PC-9 (cell line): Measurements from ENCODE around the gene NOD1. TPM values are rescaled to one million over a fixed set of nuclear protein-coding genes. Genes with fewer than 3 reads are reported as not detected.

Experiments used
- BruUV-seq: library from RNA; stranded (reverse); fragments of 400-500 nt; replicated peaks from 2 replicates; lab custom pipeline; 2021; lab: Mats Ljungman, UMichigan
- CTCF ChIA-PET: fragments of 300-600 bp; sonication (Branson Sonifier 250); formaldehyde crosslinking; loops from one replicate; lab custom pipeline; 2022; ENCODE audit warnings: antibody characterized with exemption; lab: Charles Lee
- POLR2A ChIA-PET: fragments of 300-600 bp; sonication (Branson Sonifier 250); formaldehyde crosslinking; loops from one replicate; lab custom pipeline; 2022; ENCODE audit warnings: antibody characterized with exemption; ENCODE audit not compliant: unreplicated experiment; lab: Charles Lee
- DNase-seq, 2 experiments: peaks; one replicate each; pipeline versions ENCODE4 v3.0.0 to v3.0.0-alpha.2; 2015 to 2022; ENCODE audit warnings: mixed read lengths in 1 of 2
- H2AFZ ChIP-seq: fragments of 200-600 bp; sonication (generic); 2 replicates; pipeline ENCODE4 v1.8.1; 2017; ENCODE audit warnings: antibody characterized with exemption
- H3F3A ChIP-seq: fragments of 200-600 bp; sonication (generic); 2 replicates; pipeline ENCODE4 v1.8.1; 2017; ENCODE audit warnings: antibody characterized with exemption, mild to moderate bottlenecking, low read depth; ENCODE audit not compliant: insufficient read depth
- H3K27ac ChIP-seq: fragments of 200-600 bp; sonication (generic); 2 replicates; pipeline ENCODE4 v1.6.1; 2016; ENCODE audit warnings: mixed run types
- H3K27me3 ChIP-seq: fragments of 200-600 bp; sonication (generic); 2 replicates; pipeline ENCODE4 v1.6.1; 2016; ENCODE audit warnings: low read depth, mixed run types; ENCODE audit not compliant: insufficient read depth
- H3K36me3 ChIP-seq: fragments of 200-600 bp; sonication (generic); 2 replicates; pipeline ENCODE4 v1.6.1; 2016; ENCODE audit warnings: low read depth, mixed run types
- H3K4me1 ChIP-seq: fragments of 200-600 bp; sonication (generic); replicated peaks from 2 replicates; pipeline ENCODE4 v1.6.1; 2016; ENCODE audit warnings: mixed run types; ENCODE audit not compliant: insufficient read depth
- H3K4me2 ChIP-seq: fragments of 200-600 bp; sonication (generic); 2 replicates; pipeline ENCODE4 v1.6.1; 2017; ENCODE audit warnings: mixed run types
- H3K4me3 ChIP-seq: fragments of 200-600 bp; sonication (generic); 2 replicates; pipeline ENCODE4 v1.6.1; 2016; ENCODE audit warnings: mixed run types
- H3K79me2 ChIP-seq: fragments of 200-600 bp; sonication (generic); 2 replicates; pipeline ENCODE4 v1.6.1; 2017; ENCODE audit warnings: low read depth, mixed run types
- H3K9me2 ChIP-seq: fragments of 200-600 bp; sonication (generic); 2 replicates; pipeline ENCODE4 v1.8.1; 2017; ENCODE audit warnings: mild to moderate bottlenecking; ENCODE audit not compliant: insufficient read depth
- H3K9me3 ChIP-seq: fragments of 200-600 bp; sonication (generic); 2 replicates; pipeline ENCODE4 v1.8.1; 2016; ENCODE audit warnings: low read depth; ENCODE audit not compliant: insufficient read depth
- H4K20me1 ChIP-seq: fragments of 200-600 bp; sonication (generic); 2 replicates; pipeline ENCODE4 v1.8.1; 2017; ENCODE audit not compliant: insufficient read depth
- EZH2 ChIP-seq: fragments of 200-600 bp; sonication (generic); IDR thresholded peaks from 2 replicates; pipeline ENCODE4 v1.8.0; 2017; ENCODE audit warnings: antibody characterized with exemption, low read depth
- intact Hi-C: fragments of 100-400 bp; cut with micrococcal nuclease; formaldehyde crosslinking; loops from one replicate; pipeline ENCODE4 v1.10.0; 2022; ENCODE audit not compliant: unreplicated experiment
- total RNA-seq: library from RNA; stranded (reverse); gene quantifications from 2 replicates; pipeline ENCODE4 v1.2.3, GENCODE V29; 2021
- TF ChIP-seq, protein P1 (sequence below): fragments of 200-600 bp; sonication (generic); conservative IDR thresholded peaks from 2 replicates; pipeline ENCODE4 v1.6.1; 2017; ENCODE audit warnings: mixed run types, antibody characterized with exemption, mild to moderate bottlenecking, moderate library complexity

Gene NOD1
- total RNA-seq, 1 experiment from 2014 or later, result 16.5 TPM

- Histone ChIP-seq H3K36me3 (peaks cover 10% of the 10 kb centered on the region; the same call in 1 of the 2 replicates), H3F3A (0 out of 2 replicates have a peak, but pooled peaks cover 3% of the 10 kb centered on the region), H3K4me1 (no peaks in the 10 kb centered on the region), H3K4me2 (no peak overlapping the region), H3K27ac (no peak overlapping the region), H4K20me1 (no peaks in the 10 kb centered on the region), H3K4me3 (no peak overlapping the region), H2AFZ (no peak overlapping the region), H3K27me3 (no peaks in the 10 kb centered on the region), H3K9me2 (no peaks in the 10 kb centered on the region), H3K79me2 (no peaks in the 10 kb centered on the region), H3K9me3 (no peaks in the 10 kb centered on the region)
- no peak for TF ChIP-seq EZH2
- TF ChIP-seq, protein P1, sequence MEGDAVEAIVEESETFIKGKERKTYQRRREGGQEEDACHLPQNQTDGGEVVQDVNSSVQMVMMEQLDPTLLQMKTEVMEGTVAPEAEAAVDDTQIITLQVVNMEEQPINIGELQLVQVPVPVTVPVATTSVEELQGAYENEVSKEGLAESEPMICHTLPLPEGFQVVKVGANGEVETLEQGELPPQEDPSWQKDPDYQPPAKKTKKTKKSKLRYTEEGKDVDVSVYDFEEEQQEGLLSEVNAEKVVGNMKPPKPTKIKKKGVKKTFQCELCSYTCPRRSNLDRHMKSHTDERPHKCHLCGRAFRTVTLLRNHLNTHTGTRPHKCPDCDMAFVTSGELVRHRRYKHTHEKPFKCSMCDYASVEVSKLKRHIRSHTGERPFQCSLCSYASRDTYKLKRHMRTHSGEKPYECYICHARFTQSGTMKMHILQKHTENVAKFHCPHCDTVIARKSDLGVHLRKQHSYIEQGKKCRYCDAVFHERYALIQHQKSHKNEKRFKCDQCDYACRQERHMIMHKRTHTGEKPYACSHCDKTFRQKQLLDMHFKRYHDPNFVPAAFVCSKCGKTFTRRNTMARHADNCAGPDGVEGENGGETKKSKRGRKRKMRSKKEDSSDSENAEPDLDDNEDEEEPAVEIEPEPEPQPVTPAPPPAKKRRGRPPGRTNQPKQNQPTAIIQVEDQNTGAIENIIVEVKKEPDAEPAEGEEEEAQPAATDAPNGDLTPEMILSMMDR, result no peak
- intact Hi-C loops, result no loop called here
- POLR2A ChIA-PET, result no interaction called here
- BruUV-seq, result no TSS peak
- no peak for DNase-seq
- CTCF ChIA-PET, result interaction anchor here (0.6 kb wide), 1 partner anchor 140 kb away, joined by 6 read pairs; the partner anchor contains the start of gene ZNRF2
These were observed 54.1 kb downstream of the NOD1 start for GRCh38 chr7:30424506-30424905.

DNA sequence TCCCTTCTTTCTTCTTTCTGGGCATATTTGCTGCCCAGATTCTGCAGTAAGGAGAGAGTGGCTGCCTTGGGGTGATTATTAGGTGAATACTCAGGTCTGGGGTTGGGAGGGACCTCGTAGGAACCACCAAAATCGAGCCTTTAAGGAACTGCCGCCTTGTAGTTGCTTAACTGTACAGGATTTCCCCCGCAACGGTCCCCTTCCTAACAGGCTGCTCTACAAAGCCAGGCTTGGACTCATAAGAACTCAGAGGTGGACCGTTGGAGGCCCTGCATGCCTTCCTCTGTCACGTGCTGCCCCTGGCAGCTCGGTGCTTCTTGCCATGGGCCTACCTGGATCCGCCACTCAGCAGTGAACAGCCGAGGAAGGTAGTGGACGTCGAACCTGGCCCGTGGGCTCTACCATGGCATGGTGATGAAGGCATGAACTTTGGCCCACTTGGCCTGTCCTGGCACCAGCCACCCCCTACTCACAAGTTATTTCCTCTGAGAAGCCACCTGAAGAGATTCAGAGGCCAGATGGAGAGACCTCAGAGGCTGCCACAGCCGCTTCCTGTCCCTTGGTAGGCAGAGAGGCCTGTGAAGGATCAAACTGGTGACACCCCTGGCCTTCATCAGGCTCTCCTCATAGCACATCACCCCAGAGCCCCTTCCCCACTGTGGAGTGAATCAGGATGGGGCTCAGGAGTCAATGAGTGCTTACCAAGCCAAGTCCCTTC lies 54.6 kb downstream of the NOD1 start:
- H4K20me1 ChIP-seq, result no peaks in the 10 kb centered on the region
- no peak overlapping the region for H3K4me2 ChIP-seq
- no peaks in the 10 kb centered on the region for H3K9me2 ChIP-seq
- 0 out of 2 replicates have a peak, but pooled peaks cover 3% of the 10 kb centered on the region for H3F3A ChIP-seq
- no peaks in the 10 kb centered on the region for H3K9me3 ChIP-seq
- intact Hi-C loops, result no loop called here
- H3K4me1 ChIP-seq, result no peaks in the 10 kb centered on the region
- no peak overlapping the region for H3K27ac ChIP-seq
- H3K27me3 ChIP-seq, result no peaks in the 10 kb centered on the region
- POLR2A ChIA-PET, result no interaction called here
- no peak for DNase-seq
- TF ChIP-seq EZH2, result no peak
- TF ChIP-seq, protein P1, result no peak
- CTCF ChIA-PET, result no interaction called here
- no TSS peak for BruUV-seq
- no peak overlapping the region for H2AFZ ChIP-seq
- no peak overlapping the region for H3K4me3 ChIP-seq
- H3K36me3 ChIP-seq, result peaks cover 10% of the 10 kb centered on the region; the same call in 1 of the 2 replicates
- no peaks in the 10 kb centered on the region for H3K79me2 ChIP-seq

- peaks cover 10% of the 10 kb centered on the region; the same call in 1 of the 2 replicates for H3K36me3 ChIP-seq
- no peak for DNase-seq
- no peaks in the 10 kb centered on the region for H4K20me1 ChIP-seq
- H3K9me3 ChIP-seq, result no peaks in the 10 kb centered on the region
- no peak overlapping the region for H3K27ac ChIP-seq
- no TSS peak for BruUV-seq
- H3K4me3 ChIP-seq, result no peak overlapping the region
- no peaks in the 10 kb centered on the region for H3K79me2 ChIP-seq
- H3K9me2 ChIP-seq, result no peaks in the 10 kb centered on the region
- 0 out of 2 replicates have a peak, but pooled peaks cover 3% of the 10 kb centered on the region for H3F3A ChIP-seq
- intact Hi-C loops, result no loop called here
- H3K4me1 ChIP-seq, result no peaks in the 10 kb centered on the region
- CTCF ChIA-PET, result no interaction called here
- H3K27me3 ChIP-seq, result no peaks in the 10 kb centered on the region
- H2AFZ ChIP-seq, result no peak overlapping the region
- POLR2A ChIA-PET, result no interaction called here
- TF ChIP-seq, protein P1, result no peak
- no peak for TF ChIP-seq EZH2
- H3K4me2 ChIP-seq, result no peak overlapping the region
These were observed 55.7 kb downstream of the NOD1 start for GRCh38 chr7:30422922-30423321.
